HepG2 (cell line): ENCODE results near the gene RAB8A. TPM values are rescaled to one million over a fixed set of nuclear protein-coding genes. Genes with fewer than 3 reads are reported as not detected.

Experiments used
- HMG20B ChIP-seq: conservative IDR thresholded peaks from 2 replicates; pipeline ENCODE4 v1.6.1; 2016; ENCODE audit warnings: missing genetic modification reagents, missing compliant biosample characterization
- KDM1A ChIP-seq: IDR thresholded peaks from 2 replicates; pipeline ENCODE4 v1.6.1; 2016; ENCODE audit warnings: missing compliant biosample characterization
- KLF11 ChIP-seq: IDR thresholded peaks from 2 replicates; pipeline ENCODE4 v1.6.1; 2016; ENCODE audit warnings: missing compliant biosample characterization
- NFATC3 ChIP-seq: sonication (generic); formaldehyde crosslinking; IDR thresholded peaks from 2 replicates; pipeline ENCODE4 v1.5.1; 2020; ENCODE audit warnings: mild to moderate bottlenecking, missing genetic modification reagents
- RCOR2 ChIP-seq: IDR thresholded peaks from 2 replicates; pipeline ENCODE4 v1.6.1; 2016; ENCODE audit warnings: missing biosample characterization, missing genetic modification reagents
- SNAPC5 ChIP-seq: sonication (generic); formaldehyde crosslinking; IDR thresholded peaks from 2 replicates; pipeline ENCODE4 v1.8.1; 2023; ENCODE audit warnings: mild to moderate bottlenecking, missing genetic modification reagents, borderline replicate concordance
- ZBTB43 ChIP-seq: sonication (generic); formaldehyde crosslinking; conservative IDR thresholded peaks from 2 replicates; pipeline ENCODE4 v1.4.0; 2020; ENCODE audit warnings: missing genetic modification reagents
- ZFX ChIP-seq: sonication (generic); formaldehyde crosslinking; IDR thresholded peaks from 2 replicates; pipeline ENCODE4 v1.4.0; 2020; ENCODE audit warnings: mild to moderate bottlenecking, low read depth, missing genetic modification reagents, moderate library complexity
- ZNF24 ChIP-seq: fragments of 450-650 bp; IDR thresholded peaks from 2 replicates; pipeline ENCODE4 v1.6.1; 2017; ENCODE audit warnings: antibody characterized with exemption, mild to moderate bottlenecking
- ZNF33A ChIP-seq: sonication (generic); formaldehyde crosslinking; IDR thresholded peaks from 2 replicates; pipeline ENCODE4 v1.5.1; 2020; ENCODE audit warnings: missing genetic modification reagents, mild to moderate bottlenecking, moderate library complexity, borderline replicate concordance
- ZNF546 ChIP-seq: sonication (generic); formaldehyde crosslinking; conservative IDR thresholded peaks from 2 replicates; pipeline ENCODE4 v1.8.1; 2023; ENCODE audit warnings: mild to moderate bottlenecking, missing genetic modification reagents
- ZNF616 ChIP-seq: sonication (generic); formaldehyde crosslinking; IDR thresholded peaks from 2 replicates; pipeline ENCODE4 v1.5.0; 2020; ENCODE audit warnings: low read depth, mild to moderate bottlenecking, missing genetic modification reagents
- ZNF646 ChIP-seq: sonication (generic); formaldehyde crosslinking; IDR thresholded peaks from 2 replicates; pipeline ENCODE4 v1.9.0; 2021; ENCODE audit warnings: mild to moderate bottlenecking, missing genetic modification reagents
- ZNF770 ChIP-seq: sonication (generic); formaldehyde crosslinking; IDR thresholded peaks from 2 replicates; pipeline ENCODE4 v1.5.0; 2020; ENCODE audit warnings: mild to moderate bottlenecking, missing genetic modification reagents
- polyA plus RNA-seq, 8 experiments: library from polyadenylated mRNA; depleted of rRNA in 3 of 8; stranded (reverse) in 7 of 8; unstranded in 1 of 8; fragments of >200 nt; fragmentation: Illumina TruSeq in 4 of 8; extraction: Trizol in 4 of 8; gene quantifications; 2 replicates each; pipeline versions ENCODE4 v1.2.1 to v1.2.3, GENCODE V29; 2011 to 2016; ENCODE audit warnings: low read depth in 4 of 8, missing spikeins in 1 of 8, mixed read lengths in 1 of 8; ENCODE audit not compliant: insufficient read depth in 1 of 8
- total RNA-seq, 5 experiments: library from RNA; depleted of rRNA; stranded (reverse); fragments of >200 nt; fragmentation: Illumina TruSeq; extraction: Trizol; gene quantifications; 2 replicates each; pipeline ENCODE4 v1.2.3, GENCODE V29; 2016; ENCODE audit warnings: low read depth in 1 of 5

RAB8A gene
- total and polyA plus RNA-seq, 2 of the 13 experiments (the other 11 are each of a cell fraction or from before 2014, with no cell fraction given), result 36.7 to 45.0 TPM

GRCh38 chr19:16066611-16067104 is 45.0 kb upstream of the RAB8A start (continued):
- TF ChIP-seq HMG20B (CRISPR knock-in tag), result no peak
- no peak for TF ChIP-seq ZBTB43 (CRISPR knock-in tag)
- peak; percentile 76; the same call in 1 of the 2 replicates for TF ChIP-seq RCOR2
- no peak for TF ChIP-seq ZNF24
- no peak for TF ChIP-seq ZNF646 (CRISPR knock-in tag)
- no peak for TF ChIP-seq ZNF33A (CRISPR knock-in tag)
- no peak for TF ChIP-seq SNAPC5
- no peak for TF ChIP-seq KLF11 (CRISPR knock-in tag)
- no peak for TF ChIP-seq ZNF546
- TF ChIP-seq ZNF616 (CRISPR knock-in tag), result no peak
- no peak for TF ChIP-seq NFATC3 (CRISPR knock-in tag)
- TF ChIP-seq ZFX (CRISPR knock-in tag), result peak; percentile 59; the same call in 1 of the 2 replicates
- peak; percentile 60 for TF ChIP-seq KDM1A (CRISPR knock-in tag)
- TF ChIP-seq ZNF770 (CRISPR knock-in tag), result 0 out of 2 replicates have a peak, but pooled peaks have one; percentile 39
